GM12878 (cell line): ENCODE data around the gene CHRDL2. TPM values are rescaled to one million over a fixed set of nuclear protein-coding genes. Genes with fewer than 3 reads are reported as not detected.

Source experiments
- ATAC-seq: fragments of 200-7000 bp; cut with Tn5 transposase; 3 replicates; pipeline ENCODE4 v1.9.1; 2020; ENCODE audit warnings: mild to moderate bottlenecking, moderate library complexity
- BruUV-seq: library from RNA; stranded (reverse); fragments of 400-500 nt; replicated peaks from 2 replicates; lab custom pipeline; 2021; lab: Mats Ljungman, UMichigan
- CTCF ChIA-PET: fragments of 300-600 bp; sonication (Branson Sonifier 250); formaldehyde crosslinking; extraction: SDS; loops from one replicate; lab custom pipeline; 2021; ENCODE audit warnings: inconsistent platforms; lab: Yijun Ruan, JAX
- POLR2A ChIA-PET: fragments of 350-600 bp; formaldehyde crosslinking; extraction: SDS; loops from one replicate; lab custom pipeline; 2021; ENCODE audit warnings: inconsistent platforms; lab: Charles Lee
- RAD21 ChIA-PET: fragments of 300-600 bp; sonication (Branson Sonifier 250); formaldehyde crosslinking; loops from one replicate; lab custom pipeline; 2023; ENCODE audit warnings: antibody characterized with exemption; ENCODE audit not compliant: unreplicated experiment; lab: Charles Lee
- SMC1A ChIA-PET: fragments of 300-600 bp; sonication (Branson Sonifier 250); formaldehyde crosslinking; loops from one replicate; lab custom pipeline; 2023; ENCODE audit not compliant: unreplicated experiment, uncharacterized antibody; lab: Charles Lee
- DNase-seq: peaks from one replicate; pipeline ENCODE4 v3.0.0-alpha.2; 2011; ENCODE audit warnings: low read depth, low spot score
- FAIRE-seq: peaks from 3 replicates; lab custom pipeline; 2011; peaks lifted over from hg19 to GRCh38; lab: Jason Lieb, UNC
- H2AFZ ChIP-seq: 2 replicates; pipeline ENCODE4 v1.6.0; 2011; ENCODE audit warnings: low read depth, low read length, control low read depth; ENCODE audit not compliant: control insufficient read depth
- H3K27ac ChIP-seq: 2 replicates; pipeline ENCODE4 v1.5.1; 2011; ENCODE audit warnings: control low read depth; ENCODE audit not compliant: control insufficient read depth, insufficient read depth
- H3K27me3 ChIP-seq, 2 experiments: replicated peaks in 1 of 2; 2 replicates each; pipeline versions ENCODE4 v1.6.0 to v1.6.1; 2011; ENCODE audit warnings: low read length in 1 of 2; ENCODE audit not compliant: control insufficient read depth in 2 of 2, insufficient read depth in 2 of 2
- H3K36me3 ChIP-seq, 2 experiments: 2 replicates each; pipeline ENCODE4 v1.5.1; 2011; ENCODE audit warnings: low read length in 1 of 2; ENCODE audit not compliant: control insufficient read depth in 2 of 2, insufficient read depth in 2 of 2
- H3K4me1 ChIP-seq: 2 replicates; pipeline ENCODE4 v1.6.1; 2011; ENCODE audit warnings: mild to moderate bottlenecking, low read length, moderate library complexity, mixed read lengths; ENCODE audit not compliant: control insufficient read depth, insufficient read depth
- H3K4me2 ChIP-seq: 2 replicates; pipeline ENCODE4 v1.6.0; 2011; ENCODE audit warnings: control low read depth; ENCODE audit not compliant: control insufficient read depth, insufficient read depth
- H3K4me3 ChIP-seq: fragments of 200-600 bp; sonication (generic); 2 replicates; pipeline ENCODE4 v1.5.1; 2016
- H3K79me2 ChIP-seq: 2 replicates; pipeline ENCODE4 v1.6.0; 2011; ENCODE audit warnings: low read length; ENCODE audit not compliant: control insufficient read depth, insufficient read depth
- H3K9ac ChIP-seq: 2 replicates; pipeline ENCODE4 v1.8.0; 2011; ENCODE audit warnings: low read length, control low read depth, mixed read lengths; ENCODE audit not compliant: control insufficient read depth, insufficient read depth
- H3K9me3 ChIP-seq: replicated peaks from 3 replicates; pipeline ENCODE4 v1.5.1; 2011; ENCODE audit warnings: mild to moderate bottlenecking, low read length; ENCODE audit not compliant: control insufficient read depth, insufficient read depth
- H4K20me1 ChIP-seq: 2 replicates; pipeline ENCODE4 v1.6.0; 2011; ENCODE audit not compliant: control insufficient read depth, insufficient read depth
- BCL11A ChIP-seq: IDR thresholded peaks from 2 replicates; pipeline ENCODE4 v1.6.1; 2011; ENCODE audit warnings: low read depth, low read length
- BMI1 ChIP-seq: fragments of 450-650 bp; IDR thresholded peaks from 2 replicates; pipeline ENCODE4 v1.6.1; 2016; ENCODE audit warnings: mild to moderate bottlenecking, moderate library complexity, borderline replicate concordance
- CHD2 ChIP-seq: IDR thresholded peaks from 2 replicates; pipeline ENCODE4 v1.6.1; 2011; ENCODE audit warnings: low read depth, low read length, improper control_type of control experiment, borderline replicate concordance
- DPF2 ChIP-seq: fragments of 450-650 bp; IDR thresholded peaks from 2 replicates; pipeline ENCODE4 v1.6.1; 2017; ENCODE audit warnings: mild to moderate bottlenecking
- E2F4 ChIP-seq: IDR thresholded peaks from 2 replicates; pipeline ENCODE4 v1.6.1; 2012; ENCODE audit warnings: low read depth, low read length, improper control_type of control experiment
- E4F1 ChIP-seq: fragments of 450-650 bp; IDR thresholded peaks from 2 replicates; pipeline ENCODE4 v1.6.1; 2018; ENCODE audit warnings: borderline replicate concordance, mild to moderate bottlenecking; ENCODE audit not compliant: partially characterized antibody
- FOS ChIP-seq: IDR thresholded peaks from 3 replicates; pipeline ENCODE4 v1.6.1; 2011; ENCODE audit warnings: borderline replicate concordance; ENCODE audit not compliant: insufficient read length; ENCODE audit errors: extremely low read depth
- JUNB ChIP-seq: IDR thresholded peaks from 2 replicates; pipeline ENCODE4 v1.6.1; 2016; ENCODE audit warnings: antibody characterized with exemption, mild to moderate bottlenecking
- MTA2 ChIP-seq: fragments of 450-650 bp; IDR thresholded peaks from 2 replicates; pipeline ENCODE4 v1.6.1; 2016; ENCODE audit warnings: low read depth, mild to moderate bottlenecking, moderate library complexity
- MTA3 ChIP-seq: IDR thresholded peaks from 2 replicates; pipeline ENCODE4 v1.6.1; 2012; ENCODE audit warnings: low read length, inconsistent platforms, borderline replicate concordance
- NR2C1 ChIP-seq: fragments of 450-650 bp; IDR thresholded peaks from 2 replicates; pipeline ENCODE4 v1.6.1; 2017; ENCODE audit warnings: antibody characterized with exemption, mild to moderate bottlenecking, moderate library complexity
- PAX5 ChIP-seq: IDR thresholded peaks from 2 replicates; pipeline ENCODE4 v1.6.1; 2011; ENCODE audit warnings: low read depth, low read length, borderline replicate concordance
- RBBP5 ChIP-seq: fragments of 200-600 bp; sonication (generic); conservative IDR thresholded peaks from 2 replicates; pipeline ENCODE4 v1.6.1; 2016
- USF2 ChIP-seq: IDR thresholded peaks from 2 replicates; pipeline ENCODE4 v1.6.1; 2011; ENCODE audit warnings: low read depth, low read length, improper control_type of control experiment, borderline replicate concordance
- YY1 ChIP-seq: IDR thresholded peaks from 2 replicates; pipeline ENCODE4 v1.6.1; 2011; ENCODE audit warnings: low read depth, mild to moderate bottlenecking, low read length
- ZNF384 ChIP-seq: IDR thresholded peaks from 2 replicates; pipeline ENCODE4 v1.6.1; 2012; ENCODE audit warnings: low read depth, mild to moderate bottlenecking, low read length, improper control_type of control experiment, borderline replicate concordance
- WGBS: methylation state at CpG from one replicate; pipeline ENCODE4 v1.1.6; 2016; ENCODE audit warnings: low lambda C conversion rate; ENCODE audit not compliant: insufficient replicate concordance, insufficient coverage; ENCODE audit errors: missing lambda C conversion rate; 5-methylcytosine and 5-hydroxymethylcytosine counted together
- in situ Hi-C: fragments of 300-500 bp; cut with MboI; formaldehyde crosslinking; loops from 9 replicates; pipeline ENCODE4 v1.14.3; 2018; ENCODE audit warnings: mixed read lengths
- intact Hi-C: fragments of 100-400 bp; cut with micrococcal nuclease; formaldehyde crosslinking; loops from one replicate; pipeline ENCODE4 v1.14.2; 2022; ENCODE audit not compliant: unreplicated experiment
- polyA plus RNA-seq, 11 experiments: library from polyadenylated mRNA; depleted of rRNA in 4 of 11; unstranded in 6 of 11; stranded (reverse) in 5 of 11; fragments of >200 nt; fragmentation: Nextera tagmentation in 4 of 11; fragmentation: Illumina TruSeq in 1 of 11; extraction: Ambion mirVana in 4 of 11; extraction: Trizol in 1 of 11; gene quantifications; 1 replicate in 1 of 11; 2 replicates in 10 of 11; pipeline versions ENCODE4 v1.2.1 to v1.2.3, GENCODE V29; 2011 to 2016; ENCODE audit warnings: inconsistent platforms in 2 of 11, missing spikeins in 2 of 11, low read depth in 1 of 11
- total RNA-seq, 4 experiments: library from RNA; depleted of rRNA in 3 of 4; stranded (reverse); fragments of >200 nt in 3 of 4; fragmentation: Illumina TruSeq in 1 of 4; extraction: Trizol in 1 of 4; gene quantifications; 2 replicates each; pipeline versions ENCODE4 v1.2.1 to v1.2.3, GENCODE V29; 2013 to 2021

CHRDL2 gene
- total and polyA plus RNA-seq, 10 of the 15 experiments (the other 5 are each of a cell fraction or from before 2014, with no cell fraction given) = not detected

GRCh38 chr11:74650498-74650897 is 80.7 kb downstream of the CHRDL2 start:
- no peak overlapping the region for H2AFZ ChIP-seq
- no peak overlapping the region for H3K4me3 ChIP-seq
- H3K36me3 ChIP-seq = peaks cover 0 to 8% of the 10 kb centered on the region in 2 experiments; a peak in 1 of 4 replicates
- WGBS = 94% methylated on average over 2 of the region's 2 CpGs
- ChIA-PET RAD21 (no interaction called here), SMC1A (interaction anchor here (1.0 kb wide), 1 partner anchor 12 kb away, joined by 4 read pairs; no protein-coding TSS in a partner anchor), POLR2A (no interaction called here)
- no peak for ATAC-seq
- in situ Hi-C loops = no loop called here
- H3K9me3 ChIP-seq = no peaks in the 10 kb centered on the region
- H3K9ac ChIP-seq = no peak overlapping the region
- no peak for FAIRE-seq
- H4K20me1 ChIP-seq = no peaks in the 10 kb centered on the region
- H3K79me2 ChIP-seq = no peaks in the 10 kb centered on the region
- TF ChIP-seq PAX5 = no peak
- TF ChIP-seq CHD2 = no peak
- TF ChIP-seq YY1 = no peak
- TF ChIP-seq MTA3 = no peak
- no peak for TF ChIP-seq BMI1
- no peak for TF ChIP-seq E2F4
- TF ChIP-seq FOS = no peak
- TF ChIP-seq JUNB = no peak
- no peak for TF ChIP-seq MTA2
- no peak for TF ChIP-seq DPF2
- no peak for TF ChIP-seq E4F1
- TF ChIP-seq RBBP5 = no peak
- TF ChIP-seq BCL11A = no peak
- TF ChIP-seq USF2 = no peak
- no peak for TF ChIP-seq ZNF384
- TF ChIP-seq NR2C1 = no peak
- TF ChIP-seq, all 136 proteins: peak for 0
- Histone ChIP-seq H3K27me3 (no peaks in the 10 kb centered on the region), H3K4me2 (no peak overlapping the region), H3K4me1 (no peaks in the 10 kb centered on the region), H3K27ac (no peak overlapping the region)
- no peak for DNase-seq
- CTCF ChIA-PET = no interaction called here
- no TSS peak for BruUV-seq
- intact Hi-C loops = no loop called here
